Right lung (tissue), 5 donors: ENCODE data around the gene FUCA2. TPM values are rescaled to one million over a fixed set of nuclear protein-coding genes. Genes with fewer than 3 reads are reported as not detected.

Experiments
- polyA plus RNA-seq, 5 donors: library from polyadenylated mRNA; unstranded; fragments of 120-200 nt; gene quantifications; one replicate each; pipeline versions ENCODE4 v1.2.1 to v1.2.3, GENCODE V29; 2013; ENCODE audit warnings: inconsistent platforms in 1 of 5, low replicate concordance in 1 of 5; ENCODE audit not compliant: insufficient read length in 5 of 5, insufficient read depth in 1 of 5

Gene FUCA2
- polyA plus RNA-seq, 5 donors = 38.6 to 55.4 (median 54.1) TPM

Other genes starting within 250 kb of the FUCA2 start
- 10 to 100 TPM; 25.1 to 38.9 (median 29.1) TPM for gene ADAT2, start 61.0 kb downstream of the FUCA2 start, polyA plus RNA-seq
- gene PEX3, start 60.9 kb downstream of the FUCA2 start, polyA plus RNA-seq = 10 to 100 TPM; 26.3 to 42.7 (median 33.6) TPM
- gene PHACTR2, start 166.2 kb upstream of the FUCA2 start, polyA plus RNA-seq = 10 to 100 TPM; 29.4 to 51.5 (median 46.5) TPM